ENCODE results near the gene C16orf96. TPM values are rescaled to one million over a fixed set of nuclear protein-coding genes. Genes with fewer than 3 reads are reported as not detected.

The C16orf96 gene
- 0.11 and 0.99 TPM in 2 replicates for total RNA-seq (ENCODE audit: low replicate concordance)

DNA sequence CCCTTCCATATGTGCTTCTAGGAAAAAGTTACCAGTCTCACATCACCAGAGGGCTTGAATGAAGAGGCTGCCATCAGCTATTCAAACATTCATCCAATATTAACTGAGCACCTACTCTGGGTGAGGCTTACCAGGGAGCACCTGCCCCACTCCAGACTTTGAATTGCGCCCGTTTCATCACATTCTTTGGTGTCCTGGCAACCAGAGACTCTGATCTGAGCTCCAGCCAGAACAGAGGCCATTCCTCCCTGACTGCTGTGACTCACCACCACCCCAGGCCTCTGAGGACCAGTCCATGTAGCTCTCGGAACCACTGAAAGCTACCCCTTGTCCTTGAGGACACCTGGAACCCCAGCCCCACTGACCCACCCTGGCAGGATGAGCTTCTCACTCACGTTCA, at the start of gene C16orf96:
C16orf96 (plus strand) TSS at position 229 of the 400 bp plus-strand sequence; CDS start at position 379, 150 bp downstream.
- Histone ChIP-seq H4K20me1 (ENCODE audit: low read depth) (no peaks in the 10 kb centered on the region), H3K4me2 (no peak within 1 kb of the TSS), H3K9ac (no peak within 1 kb of the TSS), H3K4me3 (no peak within 1 kb of the TSS), H3F3A (ENCODE audit: low read depth) (no peaks in the 10 kb centered on the region), H3K27ac (no peak within 1 kb of the TSS), H3K79me2 (ENCODE audit: low read depth) (no peaks in the 10 kb centered on the region), H3K4me1 (no peaks in the 10 kb centered on the region), H2AFZ (replicated peaks) (no peak within 1 kb of the TSS), H3K36me3 (no peaks in the 10 kb centered on the region), H3K27me3 (no peaks in the 10 kb centered on the region), H3K9me3 (ENCODE audit: low read depth) (no peaks in the 10 kb centered on the region)
- peaks cover 2% of the 10 kb centered on the region for H3K9me3 Mint-ChIP-seq
- no peak for TF ChIP-seq EZH2phosphoT487 (IDR thresholded peaks at IDR 0.05)
- peaks cover 5% of the 10 kb centered on the region for H3K27me3 Mint-ChIP-seq (ENCODE audit: insufficient read depth, low read depth)
- H3K4me1 Mint-ChIP-seq: peaks cover 10% of the 10 kb centered on the region
- peak within 1 kb of the TSS; percentile 29 for H3K27ac Mint-ChIP-seq
- DNase-seq (ENCODE audit: low spot score): no peak
- no peaks in the 10 kb centered on the region for H3K36me3 Mint-ChIP-seq
- no peak within 1 kb of the TSS for H3K4me3 Mint-ChIP-seq

DNA sequence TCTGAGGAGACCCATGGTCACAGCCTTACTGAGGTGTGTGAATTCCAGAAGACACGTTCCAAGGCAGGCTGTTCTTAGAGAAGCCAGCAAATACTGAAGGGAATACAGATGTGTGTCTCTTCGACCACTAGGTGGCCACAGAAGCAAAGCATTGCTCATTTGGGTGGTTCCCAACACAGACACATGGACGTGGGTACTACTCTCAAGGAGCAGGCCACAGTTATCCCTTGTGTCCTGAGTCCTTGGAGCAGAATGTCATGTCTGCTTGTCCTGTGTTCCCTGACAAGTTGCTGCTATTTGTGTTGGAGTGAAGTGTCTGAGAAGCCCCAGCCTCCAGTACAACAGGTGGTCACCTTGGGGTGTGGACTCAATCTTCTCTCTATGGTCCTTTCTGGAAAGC, 49.7 kb upstream of the C16orf96 start:
- DNase-seq (ENCODE audit: low spot score): peak; percentile 85
- no peak overlapping the region for H3K27ac Mint-ChIP-seq
- no peaks in the 10 kb centered on the region for H3K27me3 ChIP-seq
- no peaks in the 10 kb centered on the region for H3K9me3 Mint-ChIP-seq
- no peak for TF ChIP-seq EZH2 (IDR thresholded peaks at IDR 0.05)
- TF ChIP-seq, protein P1, sequence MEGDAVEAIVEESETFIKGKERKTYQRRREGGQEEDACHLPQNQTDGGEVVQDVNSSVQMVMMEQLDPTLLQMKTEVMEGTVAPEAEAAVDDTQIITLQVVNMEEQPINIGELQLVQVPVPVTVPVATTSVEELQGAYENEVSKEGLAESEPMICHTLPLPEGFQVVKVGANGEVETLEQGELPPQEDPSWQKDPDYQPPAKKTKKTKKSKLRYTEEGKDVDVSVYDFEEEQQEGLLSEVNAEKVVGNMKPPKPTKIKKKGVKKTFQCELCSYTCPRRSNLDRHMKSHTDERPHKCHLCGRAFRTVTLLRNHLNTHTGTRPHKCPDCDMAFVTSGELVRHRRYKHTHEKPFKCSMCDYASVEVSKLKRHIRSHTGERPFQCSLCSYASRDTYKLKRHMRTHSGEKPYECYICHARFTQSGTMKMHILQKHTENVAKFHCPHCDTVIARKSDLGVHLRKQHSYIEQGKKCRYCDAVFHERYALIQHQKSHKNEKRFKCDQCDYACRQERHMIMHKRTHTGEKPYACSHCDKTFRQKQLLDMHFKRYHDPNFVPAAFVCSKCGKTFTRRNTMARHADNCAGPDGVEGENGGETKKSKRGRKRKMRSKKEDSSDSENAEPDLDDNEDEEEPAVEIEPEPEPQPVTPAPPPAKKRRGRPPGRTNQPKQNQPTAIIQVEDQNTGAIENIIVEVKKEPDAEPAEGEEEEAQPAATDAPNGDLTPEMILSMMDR (IDR thresholded peaks at IDR 0.05): peak; percentile 85
- H3K36me3 Mint-ChIP-seq: peaks cover 4% of the 10 kb centered on the region
- no peak overlapping the region for H3K4me3 Mint-ChIP-seq
- H3K4me1 Mint-ChIP-seq: peaks cover 7% of the 10 kb centered on the region
- H3K79me2 ChIP-seq (ENCODE audit: low read depth): peaks cover 4% of the 10 kb centered on the region
- H3K36me3 ChIP-seq: no peaks in the 10 kb centered on the region
- H3K4me1 ChIP-seq: peaks cover 2% of the 10 kb centered on the region
- no peak overlapping the region for H3K4me3 ChIP-seq
- no peaks in the 10 kb centered on the region for H3K9me3 ChIP-seq (ENCODE audit: low read depth)
- peaks cover 8% of the 10 kb centered on the region for H3F3A ChIP-seq (ENCODE audit: low read depth)
- no peak overlapping the region for H3K4me2 ChIP-seq
- no peak overlapping the region for H3K27ac ChIP-seq
- H4K20me1 ChIP-seq (ENCODE audit: low read depth): peaks cover 6% of the 10 kb centered on the region
- peaks cover 2% of the 10 kb centered on the region for H3K27me3 Mint-ChIP-seq (ENCODE audit: insufficient read depth, low read depth)
- H3K9ac ChIP-seq: no peak overlapping the region
- H2AFZ ChIP-seq (replicated peaks): no peak overlapping the region

DNA sequence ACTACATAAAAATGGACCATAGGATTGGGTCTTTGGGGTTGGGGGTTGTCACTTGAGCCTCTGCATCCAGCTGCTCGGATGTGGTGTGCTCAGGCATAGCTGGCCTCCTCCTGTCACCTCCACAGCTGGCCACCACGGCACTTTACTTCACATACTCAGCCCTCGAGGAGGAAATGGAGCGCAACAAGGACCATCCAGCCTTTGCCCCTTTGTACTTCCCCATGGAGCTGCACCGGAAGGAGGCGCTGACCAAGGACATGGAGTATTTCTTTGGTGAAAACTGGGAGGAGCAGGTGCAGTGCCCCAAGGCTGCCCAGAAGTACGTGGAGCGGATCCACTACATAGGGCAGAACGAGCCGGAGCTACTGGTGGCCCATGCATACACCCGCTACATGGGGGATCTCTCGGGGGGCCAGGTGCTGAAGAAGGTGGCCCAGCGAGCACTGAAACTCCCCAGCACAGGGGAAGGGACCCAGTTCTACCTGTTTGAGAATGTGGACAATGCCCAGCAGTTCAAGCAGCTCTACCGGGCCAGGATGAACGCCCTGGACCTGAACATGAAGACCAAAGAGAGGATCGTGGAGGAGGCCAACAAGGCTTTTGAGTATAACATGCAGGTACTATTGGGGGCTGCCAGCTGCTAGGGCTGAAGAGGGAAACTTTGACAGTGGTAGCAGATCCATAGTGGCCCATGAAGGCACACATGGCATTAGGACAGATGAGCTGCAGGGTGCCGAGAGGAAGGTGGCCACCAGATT, 48.4 kb upstream of the C16orf96 start:
- TF ChIP-seq, protein P1 (IDR thresholded peaks at IDR 0.05): no peak
- no peak for TF ChIP-seq EZH2 (IDR thresholded peaks at IDR 0.05)
- no peak for TF ChIP-seq EZH2phosphoT487 (IDR thresholded peaks at IDR 0.05)
- H3K36me3 ChIP-seq: no peaks in the 10 kb centered on the region
- no peak overlapping the region for H3K4me2 ChIP-seq
- peaks cover 6% of the 10 kb centered on the region for H4K20me1 ChIP-seq (ENCODE audit: low read depth)
- DNase-seq (ENCODE audit: low spot score): no peak
- H3K27me3 Mint-ChIP-seq (ENCODE audit: insufficient read depth, low read depth): peaks cover 2% of the 10 kb centered on the region
- no peaks in the 10 kb centered on the region for H3K9me3 Mint-ChIP-seq
- no peaks in the 10 kb centered on the region for H3K79me2 ChIP-seq (ENCODE audit: low read depth)
- H3K4me1 ChIP-seq: no peaks in the 10 kb centered on the region
- no peak overlapping the region for H3K4me3 Mint-ChIP-seq
- H3K27me3 ChIP-seq: no peaks in the 10 kb centered on the region
- no peak overlapping the region for H3K4me3 ChIP-seq
- H3F3A ChIP-seq (ENCODE audit: low read depth): peaks cover 8% of the 10 kb centered on the region
- H3K36me3 Mint-ChIP-seq: peaks cover 9% of the 10 kb centered on the region
- H3K27ac Mint-ChIP-seq: no peak overlapping the region
- H3K4me1 Mint-ChIP-seq: peaks cover 7% of the 10 kb centered on the region
- no peaks in the 10 kb centered on the region for H3K9me3 ChIP-seq (ENCODE audit: low read depth)
- no peak overlapping the region for H3K27ac ChIP-seq
- H2AFZ ChIP-seq (replicated peaks): no peak overlapping the region
- H3K9ac ChIP-seq: no peak overlapping the region

DNA sequence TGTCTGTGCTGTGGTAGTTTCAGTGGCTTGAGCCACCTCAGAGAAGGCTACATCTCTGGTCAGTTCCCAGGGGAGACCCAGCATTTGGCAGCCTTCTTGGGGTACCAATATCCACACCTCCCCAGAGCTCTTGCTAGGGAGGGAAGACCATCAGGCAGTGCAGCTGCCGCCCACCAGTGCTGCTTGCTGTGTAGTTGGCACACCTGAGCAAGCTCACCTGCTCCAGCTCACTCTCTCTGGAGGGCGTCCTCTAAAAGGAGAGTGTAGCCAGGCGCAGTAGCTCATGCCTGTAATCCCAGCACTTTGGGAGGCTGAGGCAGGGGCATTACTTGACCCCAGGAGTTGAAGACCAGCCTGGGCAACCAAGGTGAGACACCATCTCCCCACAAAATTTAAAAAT, 47.3 kb upstream of the C16orf96 start:
- no peaks in the 10 kb centered on the region for H3K9me3 ChIP-seq (ENCODE audit: low read depth)
- H3K27me3 ChIP-seq: no peaks in the 10 kb centered on the region
- H3K4me3 Mint-ChIP-seq: no peak overlapping the region
- no peak overlapping the region for H3K27ac Mint-ChIP-seq
- H3K4me1 ChIP-seq: no peaks in the 10 kb centered on the region
- H3K27ac ChIP-seq: no peak overlapping the region
- no peak for DNase-seq (ENCODE audit: low spot score)
- peaks cover 3% of the 10 kb centered on the region for H4K20me1 ChIP-seq (ENCODE audit: low read depth)
- no peak overlapping the region for H3K9ac ChIP-seq
- TF ChIP-seq EZH2phosphoT487 (IDR thresholded peaks at IDR 0.05) (no peak), EZH2 (IDR thresholded peaks at IDR 0.05) (no peak)
- TF ChIP-seq, protein P1 (IDR thresholded peaks at IDR 0.05): no peak
- H2AFZ ChIP-seq (replicated peaks): no peak overlapping the region
- no peaks in the 10 kb centered on the region for H3K79me2 ChIP-seq (ENCODE audit: low read depth)
- no peak overlapping the region for H3K4me2 ChIP-seq
- peaks cover 7% of the 10 kb centered on the region for H3K4me1 Mint-ChIP-seq
- H3K4me3 ChIP-seq: no peak overlapping the region
- peaks cover 9% of the 10 kb centered on the region for H3K36me3 Mint-ChIP-seq
- H3F3A ChIP-seq (ENCODE audit: low read depth): peaks cover 8% of the 10 kb centered on the region
- no peaks in the 10 kb centered on the region for H3K9me3 Mint-ChIP-seq
- peaks cover 2% of the 10 kb centered on the region for H3K27me3 Mint-ChIP-seq (ENCODE audit: insufficient read depth, low read depth)
- H3K36me3 ChIP-seq: no peaks in the 10 kb centered on the region
